NB4 (cell line): ENCODE measurements around the gene TBC1D14.

Experiments used
- DNase-seq: peaks from one replicate; pipeline ENCODE4 v3.0.0; 2010; ENCODE audit warnings: low read depth
- H3K4me3 ChIP-seq: one replicate; pipeline ENCODE4 v1.5.1; 2011; ENCODE audit warnings: mild to moderate bottlenecking, low read depth, low read length, moderate library complexity
- CTCF ChIP-seq: IDR thresholded peaks from one replicate; pipeline ENCODE4 v1.5.1; 2012; ENCODE audit warnings: low read depth, low read length
- MYC ChIP-seq: IDR thresholded peaks from 2 replicates; pipeline ENCODE4 v1.6.1; 2011; ENCODE audit warnings: low read depth, low read length
- POLR2A ChIP-seq: IDR thresholded peaks from 2 replicates; pipeline ENCODE4 v1.6.1; 2011; ENCODE audit warnings: mild to moderate bottlenecking; ENCODE audit not compliant: insufficient read length; ENCODE audit errors: extremely low read depth
- TF ChIP-seq, protein P1 (sequence below): IDR thresholded peaks from 2 replicates; pipeline ENCODE4 v1.6.1; 2011; ENCODE audit warnings: low read depth, low read length

Gene TBC1D14

DNA sequence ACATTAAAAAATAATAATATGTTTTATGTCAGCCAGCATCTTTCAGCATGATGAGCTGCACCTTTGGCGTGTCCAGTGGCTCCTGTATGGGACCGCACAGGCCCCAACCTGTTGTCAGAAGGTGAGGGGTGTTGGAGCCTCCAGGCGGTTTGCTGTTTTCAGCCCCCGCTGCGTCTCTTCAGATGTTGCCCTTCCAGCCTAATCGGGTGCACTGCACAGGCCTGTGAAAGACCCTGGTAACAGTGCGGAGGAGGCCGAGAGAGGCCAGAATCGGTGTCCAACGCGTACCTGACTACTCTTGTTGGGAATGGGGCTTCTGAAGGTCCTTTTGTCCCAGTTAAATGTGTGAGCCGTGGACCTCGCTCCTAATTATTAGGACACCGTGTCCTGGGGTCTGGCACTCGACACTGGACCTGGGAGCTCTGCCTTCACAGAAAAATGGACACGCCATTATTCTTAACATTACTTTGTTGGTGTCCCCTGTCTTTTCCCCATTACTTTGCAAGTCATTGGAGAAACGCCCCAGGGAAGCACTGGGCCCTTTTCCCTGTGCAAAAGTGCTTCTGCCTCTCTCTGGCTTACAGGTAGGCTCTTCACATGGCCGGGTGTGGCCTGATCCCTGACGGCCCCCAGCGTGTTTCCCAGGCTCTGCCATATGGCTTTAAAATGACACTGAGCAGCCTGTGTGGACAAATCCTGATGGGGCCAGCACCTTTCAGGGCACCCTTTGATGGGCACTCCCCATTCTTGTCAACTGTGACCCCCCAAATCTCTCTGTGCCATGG is 51.2 kb downstream of the TBC1D14 start:
- no peak for DNase-seq
- H3K4me3 ChIP-seq = no peak overlapping the region
- TF ChIP-seq POLR2A = no peak
- no peak for TF ChIP-seq MYC
- TF ChIP-seq, protein P1, sequence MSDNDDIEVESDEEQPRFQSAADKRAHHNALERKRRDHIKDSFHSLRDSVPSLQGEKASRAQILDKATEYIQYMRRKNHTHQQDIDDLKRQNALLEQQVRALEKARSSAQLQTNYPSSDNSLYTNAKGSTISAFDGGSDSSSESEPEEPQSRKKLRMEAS = no peak
- TF ChIP-seq CTCF = no peak

DNA sequence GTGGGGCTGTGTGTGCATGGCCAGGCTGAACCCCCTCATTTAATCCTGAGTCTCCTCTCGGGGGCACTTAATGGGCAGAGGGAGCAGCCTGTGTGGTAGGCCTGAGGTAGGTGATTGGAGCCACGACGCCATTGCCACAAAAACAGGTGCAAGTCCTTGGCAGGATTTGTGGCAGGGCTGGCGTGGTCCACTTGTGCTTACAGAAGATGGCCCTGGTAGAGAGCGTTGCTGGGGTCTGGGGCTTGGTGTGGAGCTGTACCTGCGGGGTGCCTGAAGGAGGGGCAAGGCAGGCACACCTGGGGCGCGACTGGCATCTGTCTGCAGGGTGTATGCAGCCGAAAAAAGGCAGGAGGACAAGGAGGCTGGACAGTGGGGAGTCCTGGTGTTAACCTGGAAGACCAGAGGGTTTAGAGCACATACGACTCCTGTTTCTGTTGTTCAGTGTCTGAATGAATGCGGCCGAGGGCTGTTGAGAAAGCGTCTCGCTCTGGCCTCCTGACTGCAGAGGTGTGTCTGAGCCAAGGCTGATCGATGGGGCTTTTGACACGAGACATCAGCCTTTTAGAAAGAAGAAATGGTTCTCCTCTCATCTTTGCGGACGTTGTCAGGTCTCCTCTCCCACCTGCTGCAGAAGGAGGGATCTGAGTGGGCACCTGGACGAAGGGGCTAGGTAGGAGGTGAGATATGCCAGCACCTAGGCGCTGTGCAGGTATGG is 52.0 kb downstream of the TBC1D14 start:
- DNase-seq = no peak
- TF ChIP-seq MYC (no peak), POLR2A (no peak), CTCF (no peak)
- TF ChIP-seq, protein P1 = no peak

DNA sequence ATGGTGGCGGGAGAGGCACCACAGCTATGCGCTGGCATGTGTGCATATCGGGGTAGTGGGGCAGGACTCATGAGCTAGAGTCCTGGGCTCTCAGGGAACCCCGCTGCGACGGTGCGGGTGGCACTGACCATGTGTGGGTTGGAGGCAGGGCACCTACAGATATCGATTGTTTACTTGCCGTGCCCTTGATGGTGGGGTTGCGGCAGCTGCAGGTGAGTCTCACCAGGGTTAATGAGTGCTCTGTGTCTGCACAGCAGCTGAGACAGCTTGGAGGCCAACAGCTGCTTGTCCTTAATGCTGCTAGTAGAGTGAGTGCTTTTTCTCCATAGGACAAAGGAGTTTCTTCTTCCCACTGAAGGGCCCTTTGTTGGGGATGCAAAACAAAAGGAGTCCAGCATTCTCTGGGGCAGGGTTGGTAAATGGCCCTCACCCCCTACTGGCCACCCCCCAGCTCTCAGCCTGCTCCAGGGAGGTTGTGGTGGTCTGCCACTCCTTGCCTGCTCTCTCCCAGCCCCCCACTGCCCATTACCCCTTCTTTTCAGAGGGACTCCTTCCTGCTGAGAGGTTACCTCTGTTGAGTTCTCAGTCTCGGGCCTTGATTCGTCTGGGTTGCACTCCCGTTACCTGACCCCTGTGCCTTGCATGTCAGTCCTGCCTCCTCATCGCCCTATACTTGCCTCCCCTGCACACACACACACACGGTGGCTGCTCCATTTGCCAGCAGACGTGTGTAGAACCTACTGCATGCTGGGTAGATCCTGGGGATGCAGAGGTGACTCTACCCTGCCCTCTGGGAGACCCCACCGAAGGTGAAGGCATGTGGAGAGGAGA is 52.8 kb downstream of the TBC1D14 start:
- no peak overlapping the region for H3K4me3 ChIP-seq
- TF ChIP-seq, protein P1 = no peak
- TF ChIP-seq MYC (no peak), CTCF (no peak), POLR2A (no peak)
- DNase-seq = no peak

More for the DNA sequence above, 52.0 kb downstream of the TBC1D14 start:
- no peak overlapping the region for H3K4me3 ChIP-seq

GRCh38 chr4:6963139-6963611 is 53.5 kb downstream of the TBC1D14 start:
- no peak overlapping the region for H3K4me3 ChIP-seq
- TF ChIP-seq, protein P1 = no peak
- TF ChIP-seq MYC = no peak
- TF ChIP-seq POLR2A = no peak
- no peak for TF ChIP-seq CTCF
- DNase-seq = peak; percentile 41

- H3K4me3 ChIP-seq = no peak overlapping the region
- TF ChIP-seq, protein P1 = no peak
- TF ChIP-seq MYC (no peak), POLR2A (no peak), CTCF (no peak)
Observed at GRCh38 chr4:6964858-6965257, 55.2 kb downstream of the TBC1D14 start.

More at GRCh38 chr4:6964858-6965257, 55.2 kb downstream of the TBC1D14 start:
- no peak for DNase-seq
